Activated CD4-positive, alpha-beta T cell treated with anti-CD3 and anti-CD28 coated beads, Interleukin-2, Interleukin-4, amounts not matched to agents 100 ng/mL and 50 ng/mL, durations not matched to agents 16 hours and 8 hours (primary cell): ENCODE data around the gene SPRY1.

Experiments used
- DNase-seq: peaks from one replicate; pipeline ENCODE4 v3.0.0-alpha.2; 2020; ENCODE audit warnings: low spot score

The SPRY1 gene

GRCh38 chr4:123443401-123444289 is 47.0 kb downstream of the SPRY1 start:
- peak; percentile 50 for DNase-seq

GRCh38 chr4:123444290-123444731 is 47.7 kb downstream of the SPRY1 start:
- peak; percentile 38 for DNase-seq

GRCh38 chr4:123446865-123447474 is 50.4 kb downstream of the SPRY1 start:
- no peak for DNase-seq

DNA sequence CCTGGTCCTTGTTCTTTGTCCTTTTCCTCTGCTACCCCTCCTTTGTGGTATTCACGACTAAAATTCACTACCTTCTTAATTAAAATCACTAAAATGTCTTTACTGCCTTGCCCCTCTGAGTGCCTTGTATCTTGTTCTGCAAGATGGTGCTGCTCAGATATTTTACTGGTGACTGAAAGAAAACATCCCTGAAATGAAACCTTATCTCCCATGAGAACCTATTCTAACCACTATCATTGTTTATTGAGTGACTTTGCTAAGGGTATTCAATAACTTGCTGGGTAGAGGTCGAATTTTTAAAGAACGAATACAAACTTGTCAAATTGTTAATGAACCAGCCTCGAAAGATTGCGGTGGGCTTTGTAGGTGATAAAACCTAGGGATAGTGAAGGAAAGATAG is 52.8 kb downstream of the SPRY1 start:
- DNase-seq: no peak

- no peak for DNase-seq
Observed at GRCh38 chr4:123449780-123450179, 53.2 kb downstream of the SPRY1 start.

- DNase-seq: no peak
Observed at GRCh38 chr4:123450393-123450792, 53.8 kb downstream of the SPRY1 start.

- DNase-seq: no peak
Observed at GRCh38 chr4:123452616-123453015, 56.0 kb downstream of the SPRY1 start.

- no peak for DNase-seq
Observed at GRCh38 chr4:123453061-123453680, 56.6 kb downstream of the SPRY1 start.
